ENCODE data around the gene PANX2.
"Not testable (repeated sequence)": the region's sequence is repeated elsewhere in the genome, so short reads cannot be mapped to it uniquely, and the experiment has no call there.

Gene PANX2

GRCh38 chr22:50147258-50148165, 23.0 kb upstream of the PANX2 start:
- DNase-seq: not testable (repeated sequence)

DNA sequence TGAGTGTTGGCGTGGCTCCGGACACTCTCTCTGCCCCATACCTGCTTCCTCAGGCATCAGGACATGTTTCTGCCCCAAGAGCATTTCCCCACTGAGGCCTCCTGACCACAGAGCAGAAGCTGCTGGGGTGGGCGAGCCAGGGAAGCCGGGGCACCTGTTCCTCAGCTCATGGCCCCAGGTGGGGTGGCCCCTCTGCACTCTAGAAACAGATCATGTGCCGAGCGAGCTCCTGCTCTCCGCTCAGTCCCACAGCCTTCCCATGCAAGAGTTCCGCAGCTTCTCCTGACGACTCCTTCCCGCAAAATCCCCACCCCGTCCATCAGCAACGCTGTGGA, 22.4 kb upstream of the PANX2 start:
- DNase-seq: no peak

- peak; percentile 73 for DNase-seq
These were observed 21.4 kb upstream of the PANX2 start for GRCh38 chr22:50148991-50149721.

GRCh38 chr22:50150161-50151129, 20.1 kb upstream of the PANX2 start:
- DNase-seq: no peak

- no peak for DNase-seq
These were observed 18.7 kb upstream of the PANX2 start for GRCh38 chr22:50151571-50152537.

DNA sequence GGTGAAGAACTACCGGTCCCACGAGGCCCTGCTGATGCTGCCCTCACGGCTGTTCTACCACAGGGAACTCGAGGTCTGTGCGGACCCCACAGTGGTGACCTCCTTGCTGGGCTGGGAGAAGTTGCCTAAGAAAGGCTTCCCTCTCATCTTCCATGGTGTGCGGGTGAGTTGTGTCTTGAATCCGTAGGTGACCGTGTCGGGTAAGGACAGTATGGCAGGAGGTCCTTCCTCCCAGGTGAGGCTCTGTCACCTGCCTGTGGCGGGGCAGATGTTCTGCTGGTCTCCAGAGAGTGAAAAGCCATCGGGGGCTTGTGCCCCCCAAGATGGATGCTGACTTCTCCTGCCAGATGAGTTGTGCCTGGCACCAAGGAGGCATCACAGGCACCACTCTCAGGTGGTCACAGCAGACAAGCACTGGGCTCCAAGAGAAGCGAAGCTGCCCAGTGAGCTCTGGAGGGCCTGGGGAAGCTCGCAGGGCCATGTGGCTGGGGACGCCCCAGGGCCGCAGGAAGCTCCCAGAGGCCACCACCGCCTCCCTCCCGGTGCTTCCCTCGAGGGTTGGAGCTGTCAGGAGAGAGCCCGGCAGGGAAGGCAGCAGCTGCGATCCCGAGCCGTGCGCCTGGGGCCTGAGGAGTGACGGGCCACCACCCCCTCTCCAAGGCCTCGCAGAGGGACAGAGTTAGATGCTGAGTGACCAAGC, 17.3 kb upstream of the PANX2 start:
- DNase-seq: no peak

DNA sequence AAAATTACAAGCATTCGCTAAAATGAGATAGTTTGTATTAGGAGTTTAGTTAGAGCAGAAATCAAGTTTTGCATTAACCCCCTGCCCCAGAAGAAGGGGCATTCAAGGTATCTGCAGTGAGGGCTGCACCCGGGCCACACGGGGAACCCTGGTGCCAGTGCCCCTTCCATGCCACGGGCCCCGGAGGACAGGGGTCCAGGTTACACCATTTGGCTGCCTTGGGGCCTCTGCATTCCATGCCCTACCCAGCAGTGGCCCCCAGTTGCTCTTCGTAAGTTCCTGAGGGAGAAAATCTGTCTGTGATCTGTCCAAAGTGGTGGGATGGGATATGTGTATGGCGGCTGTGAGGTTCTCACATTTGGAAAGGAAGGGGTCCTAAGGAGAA, 16.8 kb upstream of the PANX2 start:
- DNase-seq: no peak

DNA sequence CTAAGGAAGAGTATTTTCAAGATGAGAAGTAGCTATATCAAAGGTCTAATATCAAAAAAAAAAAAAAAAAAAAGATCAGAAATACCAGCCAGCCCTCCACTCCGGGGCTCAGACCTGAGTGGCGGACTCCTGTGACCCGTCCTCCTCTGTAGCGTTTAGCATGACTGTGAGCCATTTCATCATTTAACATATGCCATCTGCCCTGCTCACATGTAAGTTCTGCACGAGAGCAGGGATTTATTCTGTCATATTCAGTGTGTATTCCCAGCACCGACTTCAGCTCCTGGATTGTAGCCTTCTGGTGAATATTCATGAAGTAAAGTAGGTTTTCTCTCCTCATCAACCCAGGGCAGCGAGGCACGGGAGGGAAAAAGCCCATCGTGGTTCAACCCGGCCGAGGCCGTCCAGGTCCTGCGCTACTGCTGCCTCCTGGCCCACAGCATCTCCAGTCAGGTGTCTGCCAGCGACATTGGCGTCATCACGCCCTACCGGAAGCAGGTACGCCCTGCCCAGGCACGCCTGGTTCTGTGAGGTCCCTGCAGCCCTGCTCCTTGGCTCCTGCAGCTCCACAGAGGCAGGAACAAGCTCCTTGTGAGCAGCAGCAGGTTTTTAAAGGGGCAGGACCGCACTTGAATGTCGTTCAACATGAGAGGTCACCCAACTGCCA, 12.7 kb upstream of the PANX2 start:
- no peak for DNase-seq

GRCh38 chr22:50160947-50161346, 9.6 kb upstream of the PANX2 start:
- DNase-seq: no peak

GRCh38 chr22:50161508-50162390, 8.8 kb upstream of the PANX2 start:
- no peak for DNase-seq

DNA sequence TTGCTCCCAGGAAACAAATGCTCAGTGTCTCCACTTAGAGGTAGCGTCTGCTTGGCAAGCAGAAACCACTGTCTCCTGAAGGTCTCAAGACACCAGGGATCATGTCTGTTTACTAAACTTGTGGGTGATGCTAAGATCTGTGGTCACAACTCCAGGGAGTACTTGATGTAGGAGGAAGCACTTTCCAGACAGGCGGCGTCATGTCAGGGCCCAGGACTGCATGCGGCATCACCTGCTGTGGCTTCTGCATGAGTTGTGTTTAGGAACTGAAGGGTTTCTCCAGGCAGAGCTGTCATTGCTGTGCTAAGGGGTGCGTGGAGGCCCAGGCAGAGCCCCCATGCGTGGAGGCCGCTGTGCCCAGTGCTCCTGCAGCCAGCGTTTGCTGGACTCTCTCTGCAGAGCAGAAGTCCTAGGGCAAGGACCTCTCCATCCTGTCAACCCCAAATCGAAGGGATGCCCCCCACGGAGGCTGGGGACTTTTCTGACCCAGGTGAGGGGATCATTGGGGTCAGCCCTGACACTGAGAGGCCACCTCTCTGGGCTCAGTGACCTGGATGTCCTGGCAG, 8.1 kb upstream of the PANX2 start:
- DNase-seq: no peak

DNA sequence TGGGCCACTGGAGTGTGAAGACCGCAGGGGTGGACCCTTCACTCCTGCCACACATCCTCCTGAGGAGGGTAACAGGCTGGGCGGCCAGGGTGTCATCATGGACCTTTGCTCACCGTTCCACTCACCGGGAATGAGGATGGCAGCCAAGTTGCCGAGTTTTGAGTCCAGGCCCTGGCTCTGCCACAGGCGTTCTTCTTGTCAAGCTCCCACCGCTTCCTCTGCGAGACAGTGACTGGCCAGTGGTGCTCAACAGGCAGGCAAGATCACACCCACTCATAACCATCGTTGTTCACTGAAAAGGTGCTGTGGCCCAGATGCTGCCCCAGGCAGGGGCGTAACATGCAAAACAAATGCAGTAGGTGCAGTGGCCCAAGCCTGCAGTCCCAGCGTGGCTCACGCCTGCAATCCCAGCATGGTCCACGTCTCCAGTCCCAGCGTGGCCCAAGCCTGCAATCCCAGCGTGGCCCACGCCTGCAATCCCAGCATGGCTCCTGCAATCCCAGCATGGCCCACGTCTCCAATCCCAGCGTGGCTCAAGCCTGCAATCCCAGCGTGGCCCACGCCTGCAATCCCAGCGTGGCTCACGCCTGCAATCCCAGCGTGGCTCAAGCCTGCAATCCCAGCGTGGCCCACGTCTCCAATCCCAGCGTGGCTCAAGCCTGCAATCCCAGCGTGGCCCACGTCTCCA, 5.0 kb upstream of the PANX2 start:
- DNase-seq: no peak

DNA sequence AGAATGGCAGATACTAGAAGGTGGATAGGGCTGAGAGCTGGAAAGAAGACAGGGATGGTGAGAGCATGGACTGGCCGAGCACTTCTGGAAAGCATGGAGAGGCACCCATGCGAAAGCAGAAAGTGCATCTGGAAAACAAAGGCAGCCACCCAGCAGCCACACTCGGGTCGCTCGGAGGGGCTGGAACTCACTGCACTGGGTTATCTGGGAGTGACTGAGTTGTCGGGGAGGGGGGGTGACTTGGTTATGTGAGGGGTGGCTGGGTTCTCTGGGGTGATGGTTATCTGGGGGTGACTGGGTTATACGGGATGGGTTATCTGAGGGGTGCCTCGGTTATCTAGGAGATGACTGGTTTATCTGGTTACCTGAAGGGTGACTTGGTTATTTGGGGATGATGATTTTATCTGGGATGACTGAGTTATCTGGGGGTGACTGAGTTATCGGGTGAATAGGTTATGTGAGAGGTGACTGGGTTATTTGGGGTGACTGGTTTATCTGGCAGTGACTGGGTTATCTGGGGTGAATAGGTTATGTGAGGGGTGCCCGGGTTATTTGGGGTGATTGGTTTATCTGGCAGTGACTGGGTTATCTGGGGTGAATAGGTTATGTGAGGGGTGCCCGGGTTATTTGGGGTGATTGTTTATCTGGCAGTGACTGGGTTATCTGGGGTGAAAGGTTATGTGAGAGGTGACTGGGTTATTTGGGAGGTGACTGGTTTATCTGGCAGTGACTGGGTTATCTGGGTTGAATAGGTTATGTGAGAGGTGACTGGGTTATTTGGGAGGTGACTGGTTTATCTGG, 2.6 kb upstream of the PANX2 start:
- DNase-seq: no peak

- DNase-seq: not testable (repeated sequence)
These were observed 1.9 kb upstream of the PANX2 start for GRCh38 chr22:50168490-50169180.

DNA sequence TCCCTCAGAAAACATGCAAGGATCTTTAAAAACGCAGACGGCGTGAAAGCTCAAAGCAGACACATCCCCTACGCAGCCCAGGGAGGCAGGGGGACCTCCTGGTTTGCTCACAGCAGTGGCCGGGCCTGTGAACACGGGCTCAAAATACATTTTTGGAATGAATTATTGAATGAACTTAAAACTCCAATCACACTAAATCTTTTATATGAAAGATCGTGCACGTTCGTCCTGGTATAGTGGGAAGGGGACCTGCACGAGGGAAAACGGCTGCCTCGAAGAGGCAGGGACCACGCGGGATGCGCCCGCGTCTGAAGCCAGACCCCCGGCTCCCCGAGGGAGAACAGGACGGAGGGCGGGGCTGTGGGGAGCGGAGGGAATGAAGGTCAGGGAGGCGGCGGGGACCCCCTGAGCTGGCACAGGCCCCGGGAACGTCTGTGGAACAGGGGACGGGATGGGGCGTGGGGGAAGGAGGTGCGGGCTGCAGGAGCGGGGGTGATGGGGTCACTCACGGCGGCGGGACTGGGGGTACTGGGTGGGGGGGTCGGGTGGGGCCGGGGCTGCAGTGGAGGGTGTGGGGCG, 1.3 kb upstream of the PANX2 start:
- no peak for DNase-seq

- DNase-seq: peak; percentile 6
These were observed 673 bp upstream of the PANX2 start for GRCh38 chr22:50169774-50170341.
